ENCODE data around the gene TAS2R19.
"Not testable (repeated sequence)": the region's sequence is repeated elsewhere in the genome, so short reads cannot be mapped to it uniquely, and the experiment has no call there.

The TAS2R19 gene

DNA sequence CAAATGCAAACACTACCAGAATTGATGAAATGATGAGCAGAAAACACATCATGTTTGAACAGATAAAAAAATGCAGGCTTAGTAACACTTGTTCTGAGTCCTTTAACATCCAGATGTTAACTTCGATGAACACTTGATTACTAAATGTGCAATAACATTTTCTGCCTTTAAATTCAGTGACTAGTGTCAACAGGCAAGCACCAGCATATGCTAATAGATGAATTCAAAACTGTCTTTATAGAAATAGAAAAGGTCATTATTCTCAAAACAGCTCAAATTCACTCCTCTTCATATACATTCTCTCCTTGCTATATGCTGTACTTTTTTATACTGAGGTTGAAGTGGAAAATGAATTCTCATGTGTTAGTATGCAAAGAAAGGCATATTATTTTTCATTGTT is at the start of gene TAS2R19:
TSS of gene TAS2R19 (minus strand) at position 101 of the 400 bp plus-strand sequence. CDS start at position 52, 49 bp downstream.
- no peaks in the 10 kb centered on the region for H3K9me3 ChIP-seq (ENCODE audit: control insufficient read depth, insufficient read depth, low read depth, low read length)
- no peak within 1 kb of the TSS for H3K4me3 ChIP-seq (ENCODE audit: low read depth, low read length)
- no peaks in the 10 kb centered on the region for H3K36me3 ChIP-seq (ENCODE audit: control insufficient read depth, insufficient read depth, low read length)
- H3K27ac ChIP-seq (ENCODE audit: low read depth, low read length), result no peak within 1 kb of the TSS
- H3K27me3 ChIP-seq (ENCODE audit: control insufficient read depth, insufficient read depth, low read length), result no peaks in the 10 kb centered on the region
- H3K9ac ChIP-seq (ENCODE audit: low read length), result no peak within 1 kb of the TSS
- no peaks in the 10 kb centered on the region for H3K4me1 ChIP-seq (ENCODE audit: control insufficient read depth, insufficient read depth, low read length)

- H3K36me3 ChIP-seq (ENCODE audit: control insufficient read depth, insufficient read depth, low read length), result no peaks in the 10 kb centered on the region
- no peak overlapping the region for H3K9ac ChIP-seq (ENCODE audit: low read length)
- no peak overlapping the region for H3K27ac ChIP-seq (ENCODE audit: low read depth, low read length)
- no peak overlapping the region for H3K4me3 ChIP-seq (ENCODE audit: low read depth, low read length)
- no peaks in the 10 kb centered on the region for H3K27me3 ChIP-seq (ENCODE audit: control insufficient read depth, insufficient read depth, low read length)
- no peaks in the 10 kb centered on the region for H3K9me3 ChIP-seq (ENCODE audit: control insufficient read depth, insufficient read depth, low read depth, low read length)
- peaks cover 11% of the 10 kb centered on the region for H3K4me1 ChIP-seq (ENCODE audit: control insufficient read depth, insufficient read depth, low read length)
These were observed 49.0 kb upstream of the TAS2R19 start for GRCh38 chr12:11071414-11071813.

DNA sequence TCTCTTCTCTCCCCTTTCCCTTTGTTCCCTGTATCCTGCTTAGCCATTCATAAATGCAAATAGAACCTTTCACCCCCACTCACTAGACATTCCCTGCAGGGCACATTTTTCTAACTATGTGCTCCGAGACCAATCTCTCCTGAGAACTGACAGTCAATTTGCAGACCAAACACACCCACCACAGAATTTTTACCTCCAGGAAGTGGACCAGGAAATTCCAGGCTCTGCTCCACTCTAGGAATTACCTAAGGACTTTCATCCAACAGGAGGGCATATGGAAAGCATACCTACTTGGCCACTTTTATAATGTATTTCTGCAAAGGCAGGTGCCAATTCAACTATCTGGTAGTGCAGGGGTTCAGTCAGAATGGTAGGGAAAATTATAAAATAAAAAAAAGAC is 48.6 kb upstream of the TAS2R19 start:
- Histone ChIP-seq H3K27me3 (ENCODE audit: control insufficient read depth, insufficient read depth, low read length) (no peaks in the 10 kb centered on the region), H3K9ac (ENCODE audit: low read length) (no peak overlapping the region), H3K4me3 (ENCODE audit: low read depth, low read length) (no peak overlapping the region), H3K36me3 (ENCODE audit: control insufficient read depth, insufficient read depth, low read length) (no peaks in the 10 kb centered on the region), H3K4me1 (ENCODE audit: control insufficient read depth, insufficient read depth, low read length) (peaks cover 11% of the 10 kb centered on the region), H3K27ac (ENCODE audit: low read depth, low read length) (no peak overlapping the region), H3K9me3 (ENCODE audit: control insufficient read depth, insufficient read depth, low read depth, low read length) (no peaks in the 10 kb centered on the region)

GRCh38 chr12:11069854-11070365 is 47.5 kb upstream of the TAS2R19 start:
- H3K9ac ChIP-seq (ENCODE audit: low read length), result no peak overlapping the region
- H3K36me3 ChIP-seq (ENCODE audit: control insufficient read depth, insufficient read depth, low read length), result no peaks in the 10 kb centered on the region
- H3K4me3 ChIP-seq (ENCODE audit: low read depth, low read length), result no peak overlapping the region
- H3K27me3 ChIP-seq (ENCODE audit: control insufficient read depth, insufficient read depth, low read length), result no peaks in the 10 kb centered on the region
- no peak overlapping the region for H3K27ac ChIP-seq (ENCODE audit: low read depth, low read length)
- H3K9me3 ChIP-seq (ENCODE audit: control insufficient read depth, insufficient read depth, low read depth, low read length), result no peaks in the 10 kb centered on the region
- peaks cover 11% of the 10 kb centered on the region for H3K4me1 ChIP-seq (ENCODE audit: control insufficient read depth, insufficient read depth, low read length)

- no peak overlapping the region for H3K9ac ChIP-seq (ENCODE audit: low read length)
- H3K4me1 ChIP-seq (ENCODE audit: control insufficient read depth, insufficient read depth, low read length), result peaks cover 11% of the 10 kb centered on the region
- no peaks in the 10 kb centered on the region for H3K36me3 ChIP-seq (ENCODE audit: control insufficient read depth, insufficient read depth, low read length)
- no peaks in the 10 kb centered on the region for H3K9me3 ChIP-seq (ENCODE audit: control insufficient read depth, insufficient read depth, low read depth, low read length)
- H3K4me3 ChIP-seq (ENCODE audit: low read depth, low read length), result no peak overlapping the region
- H3K27ac ChIP-seq (ENCODE audit: low read depth, low read length), result no peak overlapping the region
- no peaks in the 10 kb centered on the region for H3K27me3 ChIP-seq (ENCODE audit: control insufficient read depth, insufficient read depth, low read length)
These were observed 45.1 kb upstream of the TAS2R19 start for GRCh38 chr12:11067514-11067913.

GRCh38 chr12:11062194-11062593 is 39.8 kb upstream of the TAS2R19 start, which contains the start of gene TAS2R46:
TSS of gene TAS2R46 (minus strand) at chr12:11062294. CDS start at chr12:11062294, 0 bp downstream.
- H3K9ac ChIP-seq (ENCODE audit: low read length); H3K9me3 ChIP-seq (ENCODE audit: control insufficient read depth, insufficient read depth, low read depth, low read length); H3K4me3 ChIP-seq (ENCODE audit: low read depth, low read length); H3K27ac ChIP-seq (ENCODE audit: low read depth, low read length); H3K27me3 ChIP-seq (ENCODE audit: control insufficient read depth, insufficient read depth, low read length); H3K4me1 ChIP-seq (ENCODE audit: control insufficient read depth, insufficient read depth, low read length); H3K36me3 ChIP-seq (ENCODE audit: control insufficient read depth, insufficient read depth, low read length): not testable (repeated sequence)

GRCh38 chr12:11059784-11060183 is 37.4 kb upstream of the TAS2R19 start:
- no peak overlapping the region for H3K9ac ChIP-seq (ENCODE audit: low read length)
- H3K27me3 ChIP-seq (ENCODE audit: control insufficient read depth, insufficient read depth, low read length), result no peaks in the 10 kb centered on the region
- H3K27ac ChIP-seq (ENCODE audit: low read depth, low read length), result no peak overlapping the region
- H3K36me3 ChIP-seq (ENCODE audit: control insufficient read depth, insufficient read depth, low read length), result no peaks in the 10 kb centered on the region
- no peaks in the 10 kb centered on the region for H3K4me1 ChIP-seq (ENCODE audit: control insufficient read depth, insufficient read depth, low read length)
- no peaks in the 10 kb centered on the region for H3K9me3 ChIP-seq (ENCODE audit: control insufficient read depth, insufficient read depth, low read depth, low read length)
- H3K4me3 ChIP-seq (ENCODE audit: low read depth, low read length), result no peak overlapping the region

DNA sequence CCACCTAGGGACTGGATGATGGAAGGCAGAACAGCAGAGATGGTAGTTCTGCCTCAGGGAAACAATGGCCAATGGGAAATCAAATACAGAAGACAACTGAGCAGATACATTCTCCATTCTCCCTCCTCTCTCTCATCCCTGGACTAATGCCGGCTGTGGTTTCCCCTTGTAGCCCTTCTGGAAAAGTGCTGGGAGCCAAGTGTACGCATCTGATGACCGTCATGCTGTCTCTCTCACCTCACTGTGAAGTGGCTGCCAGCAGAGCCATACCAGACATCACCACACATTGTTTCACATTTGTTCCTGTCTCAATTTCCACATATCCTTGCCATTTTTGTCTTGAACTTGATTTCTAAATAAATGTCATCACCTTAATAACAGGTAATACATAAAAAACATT is 36.6 kb upstream of the TAS2R19 start:
- Histone ChIP-seq H3K36me3 (ENCODE audit: control insufficient read depth, insufficient read depth, low read length) (no peaks in the 10 kb centered on the region), H3K9me3 (ENCODE audit: control insufficient read depth, insufficient read depth, low read depth, low read length) (0 out of 2 replicates have a peak, but pooled peaks cover under 1% of the 10 kb centered on the region), H3K27me3 (ENCODE audit: control insufficient read depth, insufficient read depth, low read length) (no peaks in the 10 kb centered on the region), H3K4me3 (ENCODE audit: low read depth, low read length) (no peak overlapping the region), H3K4me1 (ENCODE audit: control insufficient read depth, insufficient read depth, low read length) (no peaks in the 10 kb centered on the region), H3K27ac (ENCODE audit: low read depth, low read length) (no peak overlapping the region), H3K9ac (ENCODE audit: low read length) (no peak overlapping the region)

DNA sequence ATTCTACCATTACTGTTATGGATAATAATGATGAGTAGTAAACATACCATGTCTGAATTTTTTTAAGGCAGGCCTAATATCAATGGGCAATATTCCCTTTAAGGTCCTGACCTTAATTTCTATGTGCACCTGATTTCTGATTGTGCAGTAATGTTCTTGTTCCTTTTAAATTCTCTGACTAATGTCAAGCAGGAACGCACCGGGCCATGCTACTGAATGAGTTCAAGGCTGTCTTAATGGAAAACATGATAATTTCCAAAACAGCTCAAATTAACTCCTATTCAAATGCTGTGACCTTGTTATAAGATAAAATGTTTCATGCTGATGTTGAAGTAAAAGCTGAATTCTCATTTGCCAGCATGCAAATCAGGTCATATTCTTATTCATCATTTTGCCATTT is 32.9 kb upstream of the TAS2R19 start:
- Histone ChIP-seq H3K9ac (ENCODE audit: low read length) (no peak overlapping the region), H3K27me3 (ENCODE audit: control insufficient read depth, insufficient read depth, low read length) (no peaks in the 10 kb centered on the region), H3K9me3 (ENCODE audit: control insufficient read depth, insufficient read depth, low read depth, low read length) (peaks cover 28% of the 10 kb centered on the region), H3K36me3 (ENCODE audit: control insufficient read depth, insufficient read depth, low read length) (no peaks in the 10 kb centered on the region; the same call in 1 of the 2 replicates), H3K4me1 (ENCODE audit: control insufficient read depth, insufficient read depth, low read length) (no peaks in the 10 kb centered on the region), H3K4me3 (ENCODE audit: low read depth, low read length) (no peak overlapping the region), H3K27ac (ENCODE audit: low read depth, low read length) (no peak overlapping the region)

- not testable (repeated sequence) for H3K4me1 ChIP-seq (ENCODE audit: control insufficient read depth, insufficient read depth, low read length); H3K27ac ChIP-seq (ENCODE audit: low read depth, low read length); H3K27me3 ChIP-seq (ENCODE audit: control insufficient read depth, insufficient read depth, low read length); H3K9ac ChIP-seq (ENCODE audit: low read length); H3K4me3 ChIP-seq (ENCODE audit: low read depth, low read length)
- Histone ChIP-seq H3K9me3 (ENCODE audit: control insufficient read depth, insufficient read depth, low read depth, low read length) (peaks cover 44% of the 10 kb centered on the region), H3K36me3 (ENCODE audit: control insufficient read depth, insufficient read depth, low read length) (peaks cover 14% of the 10 kb centered on the region)
These were observed 27.5 kb upstream of the TAS2R19 start for GRCh38 chr12:11049806-11050531.

- not testable (repeated sequence) for H3K4me3 ChIP-seq (ENCODE audit: low read depth, low read length); H3K9me3 ChIP-seq (ENCODE audit: control insufficient read depth, insufficient read depth, low read depth, low read length); H3K9ac ChIP-seq (ENCODE audit: low read length); H3K4me1 ChIP-seq (ENCODE audit: control insufficient read depth, insufficient read depth, low read length); H3K27me3 ChIP-seq (ENCODE audit: control insufficient read depth, insufficient read depth, low read length); H3K27ac ChIP-seq (ENCODE audit: low read depth, low read length)
- H3K36me3 ChIP-seq (ENCODE audit: control insufficient read depth, insufficient read depth, low read length), result peaks cover 12% of the 10 kb centered on the region; the same call in 1 of the 2 replicates
These were observed 18.9 kb upstream of the TAS2R19 start for GRCh38 chr12:11041366-11041765.

All from HUES6 (cell line).